DMS153 treated with DMSO at 0.1 percent for 48 hours (cell line): ENCODE measurements around the gene ULBP1.
"Not testable (repeated sequence)": the region's sequence is repeated elsewhere in the genome, so short reads cannot be mapped to it uniquely, and the experiment has no call there.

Experiments used
- DNase-seq: peaks from one replicate; lab custom pipeline; 2025; ENCODE audit not compliant: unreplicated experiment; lab: John Stamatoyannopoulos, UW

Gene ULBP1

GRCh38 chr6:149951626-149952025 is 12.1 kb upstream of the ULBP1 start:
- no peak for DNase-seq

GRCh38 chr6:149953390-149953789 is 10.4 kb upstream of the ULBP1 start:
- not testable (repeated sequence) for DNase-seq

- not testable (repeated sequence) for DNase-seq
Measured at GRCh38 chr6:149953934-149954327, 9.8 kb upstream of the ULBP1 start.

- DNase-seq, result not testable (repeated sequence)
Measured at GRCh38 chr6:149954328-149954983, 9.3 kb upstream of the ULBP1 start.

GRCh38 chr6:149954984-149955653 is 8.6 kb upstream of the ULBP1 start:
- DNase-seq, result not testable (repeated sequence)

- DNase-seq, result not testable (repeated sequence)
Measured at GRCh38 chr6:149955654-149956317, 8.0 kb upstream of the ULBP1 start.

GRCh38 chr6:149958124-149958523 is 5.6 kb upstream of the ULBP1 start:
- not testable (repeated sequence) for DNase-seq

GRCh38 chr6:149959806-149960205 is 3.9 kb upstream of the ULBP1 start:
- not testable (repeated sequence) for DNase-seq

- DNase-seq, result no peak
Measured at GRCh38 chr6:149960488-149960887, 3.3 kb upstream of the ULBP1 start.

- DNase-seq, result no peak
Measured at GRCh38 chr6:149961728-149962425, 1.9 kb upstream of the ULBP1 start.

- no peak for DNase-seq
Measured at GRCh38 chr6:149962461-149963211, 1.1 kb upstream of the ULBP1 start.

GRCh38 chr6:149963212-149963461 is 606 bp upstream of the ULBP1 start:
- DNase-seq, result no peak

GRCh38 chr6:149964308-149965193 is 808 bp downstream of the ULBP1 start:
- no peak for DNase-seq

GRCh38 chr6:149965194-149966020 is 1.7 kb downstream of the ULBP1 start:
- no peak for DNase-seq

GRCh38 chr6:149966319-149966718 is 2.6 kb downstream of the ULBP1 start:
- not testable (repeated sequence) for DNase-seq

GRCh38 chr6:149967591-149967990 is 3.8 kb downstream of the ULBP1 start:
- DNase-seq, result no peak

- not testable (repeated sequence) for DNase-seq
Measured at GRCh38 chr6:149967999-149968398, 4.3 kb downstream of the ULBP1 start.

GRCh38 chr6:149968909-149969308 is 5.2 kb downstream of the ULBP1 start:
- not testable (repeated sequence) for DNase-seq

- no peak for DNase-seq
Measured at GRCh38 chr6:149969635-149970034, 5.9 kb downstream of the ULBP1 start.
